DOHH2 (cell line): ENCODE measurements around the gene POLA1.

ENCODE experiments used
- EZH2phosphoT487 ChIP-seq: fragments of 200-600 bp; sonication (generic); IDR thresholded peaks from 2 replicates; pipeline ENCODE4 v1.6.1; 2017; ENCODE audit warnings: borderline replicate concordance, mild to moderate bottlenecking, antibody characterized with exemption, low read length, moderate library complexity, mixed read lengths
- TF ChIP-seq, protein P1 (sequence below): fragments of 200-600 bp; sonication (generic); IDR thresholded peaks from one replicate; pipeline ENCODE4 v1.5.1; 2014; ENCODE audit warnings: antibody characterized with exemption, mild to moderate bottlenecking, low read depth, low read length; ENCODE audit not compliant: poor library complexity, severe bottlenecking

DNA sequence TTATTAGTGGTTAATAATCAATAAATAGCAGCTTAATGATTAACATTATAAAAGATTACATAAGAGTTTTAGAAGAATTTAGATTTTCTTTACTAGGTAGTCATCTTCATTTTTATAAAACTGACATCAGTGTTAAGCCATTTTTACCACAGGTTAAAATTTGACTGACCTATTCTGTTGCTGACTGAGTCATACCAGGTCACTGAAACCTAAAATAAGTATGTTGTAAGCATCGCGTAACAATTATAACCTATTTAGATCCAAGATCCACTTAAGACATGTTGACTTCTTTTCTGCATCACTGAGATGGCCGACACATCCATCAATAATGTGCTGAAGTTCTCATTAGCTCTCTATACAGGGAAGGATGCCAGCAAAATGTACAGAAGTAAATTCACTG, 285.4 kb downstream of the POLA1 start:
- TF ChIP-seq, protein P1, sequence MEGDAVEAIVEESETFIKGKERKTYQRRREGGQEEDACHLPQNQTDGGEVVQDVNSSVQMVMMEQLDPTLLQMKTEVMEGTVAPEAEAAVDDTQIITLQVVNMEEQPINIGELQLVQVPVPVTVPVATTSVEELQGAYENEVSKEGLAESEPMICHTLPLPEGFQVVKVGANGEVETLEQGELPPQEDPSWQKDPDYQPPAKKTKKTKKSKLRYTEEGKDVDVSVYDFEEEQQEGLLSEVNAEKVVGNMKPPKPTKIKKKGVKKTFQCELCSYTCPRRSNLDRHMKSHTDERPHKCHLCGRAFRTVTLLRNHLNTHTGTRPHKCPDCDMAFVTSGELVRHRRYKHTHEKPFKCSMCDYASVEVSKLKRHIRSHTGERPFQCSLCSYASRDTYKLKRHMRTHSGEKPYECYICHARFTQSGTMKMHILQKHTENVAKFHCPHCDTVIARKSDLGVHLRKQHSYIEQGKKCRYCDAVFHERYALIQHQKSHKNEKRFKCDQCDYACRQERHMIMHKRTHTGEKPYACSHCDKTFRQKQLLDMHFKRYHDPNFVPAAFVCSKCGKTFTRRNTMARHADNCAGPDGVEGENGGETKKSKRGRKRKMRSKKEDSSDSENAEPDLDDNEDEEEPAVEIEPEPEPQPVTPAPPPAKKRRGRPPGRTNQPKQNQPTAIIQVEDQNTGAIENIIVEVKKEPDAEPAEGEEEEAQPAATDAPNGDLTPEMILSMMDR: no peak
- TF ChIP-seq EZH2phosphoT487: no peak
